Activated naive CD4-positive, alpha-beta T cell treated with anti-CD3 and anti-CD28 coated beads, Interleukin-2, amount 50 U/mL, for 16 hours (primary cell): ENCODE results near the gene LAG3.

Source experiments
- DNase-seq: peaks from one replicate; pipeline ENCODE4 v3.0.0-alpha.2; 2020

LAG3 gene

GRCh38 chr12:6772726-6773589 is 638 bp downstream of the LAG3 start:
- DNase-seq, result no peak

GRCh38 chr12:6773590-6774351 is 1.5 kb downstream of the LAG3 start:
- peak; percentile 51 for DNase-seq

- DNase-seq, result no peak
Measured at GRCh38 chr12:6774499-6775062, 2.3 kb downstream of the LAG3 start.

- no peak for DNase-seq
Measured at GRCh38 chr12:6775185-6776174, 3.2 kb downstream of the LAG3 start.

- no peak for DNase-seq
Measured at GRCh38 chr12:6777386-6777785, 5.1 kb downstream of the LAG3 start.

GRCh38 chr12:6778217-6778573 is 5.9 kb downstream of the LAG3 start:
- DNase-seq, result no peak

GRCh38 chr12:6778574-6779550 is 6.5 kb downstream of the LAG3 start:
- peak; percentile 87 for DNase-seq

GRCh38 chr12:6779708-6780432 is 7.5 kb downstream of the LAG3 start:
- DNase-seq, result no peak

- DNase-seq, result no peak
Measured at GRCh38 chr12:6780573-6780972, 8.3 kb downstream of the LAG3 start.

GRCh38 chr12:6782119-6782518 is 9.8 kb downstream of the LAG3 start:
- no peak for DNase-seq

GRCh38 chr12:6782850-6783566 is 10.7 kb downstream of the LAG3 start:
- no peak for DNase-seq

GRCh38 chr12:6783828-6784227 is 11.5 kb downstream of the LAG3 start:
- no peak for DNase-seq

GRCh38 chr12:6784296-6784695 is 12.0 kb downstream of the LAG3 start:
- no peak for DNase-seq

- DNase-seq, result no peak
Measured at GRCh38 chr12:6784761-6785160, 12.4 kb downstream of the LAG3 start.

- DNase-seq, result no peak
Measured at GRCh38 chr12:6786416-6787094, 14.2 kb downstream of the LAG3 start.

GRCh38 chr12:6787309-6787708 is 15.0 kb downstream of the LAG3 start:
- DNase-seq, result no peak

GRCh38 chr12:6788972-6789924 is 16.9 kb downstream of the LAG3 start, which contains the start of gene CD4:
CD4 (plus strand) TSS chr12:6789528; CDS start chr12:6800139, 10,611 bp downstream.
- peak; percentile 71 for DNase-seq
